ENCODE data around the gene POLR3C.
"Not testable (repeated sequence)": the region's sequence is repeated elsewhere in the genome, so short reads cannot be mapped to it uniquely, and the experiment has no call there.

Gene POLR3C

DNA sequence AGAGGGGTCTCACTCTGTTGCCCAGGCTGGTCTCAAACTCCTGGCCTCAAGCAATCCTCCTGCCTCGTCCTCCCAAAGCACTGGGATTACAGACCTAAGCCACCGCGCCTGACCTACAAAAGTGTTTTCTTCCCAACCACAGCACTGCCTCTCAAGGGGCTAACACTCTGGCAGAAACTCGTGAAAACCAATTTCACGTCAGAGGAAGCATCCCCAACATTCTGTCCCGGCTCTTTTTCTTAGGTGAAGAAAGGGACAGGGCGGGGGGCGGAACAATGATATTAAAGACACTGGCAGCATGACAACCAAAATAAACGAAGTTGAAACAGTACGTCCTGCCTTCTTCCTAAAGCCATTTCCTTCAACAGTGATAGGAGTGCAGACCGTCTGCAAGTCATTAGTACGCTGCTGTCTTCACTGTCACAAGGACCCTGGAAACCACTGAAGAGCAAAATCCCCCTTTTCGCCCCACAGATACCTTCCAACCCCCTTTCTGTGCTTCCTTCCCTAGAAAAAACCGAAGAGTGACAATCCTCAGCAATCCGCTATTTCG, 1.1 kb upstream of the POLR3C start:
- not testable (repeated sequence) for DNase-seq (ENCODE audit: low spot score)

DNA sequence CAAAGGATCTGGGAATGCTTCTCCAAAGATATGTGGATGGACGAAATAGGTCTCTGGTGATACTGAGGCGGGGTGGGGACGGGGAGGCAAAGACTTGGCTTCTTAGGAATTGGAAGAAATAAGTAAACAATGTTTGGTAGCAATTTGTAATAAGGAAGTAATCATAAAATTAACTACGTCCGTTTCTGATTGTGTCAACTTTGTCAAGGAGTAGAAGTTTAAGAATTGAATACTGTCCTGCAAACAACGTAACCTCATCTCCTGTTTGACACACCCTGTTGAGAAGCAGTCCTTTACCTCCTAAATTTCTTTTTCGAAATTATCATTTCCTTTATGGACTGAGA, 471 bp downstream of the POLR3C start:
- no peak for DNase-seq (ENCODE audit: low spot score)

DNA sequence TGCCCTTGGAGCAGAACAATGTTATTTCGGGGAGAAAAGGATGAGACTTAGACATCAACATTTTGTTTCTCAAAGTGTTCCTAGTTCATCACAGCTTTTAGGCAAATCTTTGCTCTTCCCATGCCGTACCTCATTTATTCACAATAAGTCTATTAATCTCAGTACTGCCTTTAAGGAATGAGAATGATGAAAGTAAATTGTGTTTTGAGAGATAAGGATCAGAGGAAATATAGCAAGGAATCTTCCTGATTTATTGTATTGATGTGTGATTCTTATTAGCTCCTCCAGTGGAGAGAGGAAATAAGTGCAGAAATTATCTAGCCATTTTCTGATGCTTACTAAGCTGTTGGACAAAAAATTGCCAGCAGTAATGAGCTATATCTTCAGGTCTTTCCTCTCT, 2.0 kb downstream of the POLR3C start:
- peak; percentile 21 for DNase-seq (ENCODE audit: low spot score)

DNA sequence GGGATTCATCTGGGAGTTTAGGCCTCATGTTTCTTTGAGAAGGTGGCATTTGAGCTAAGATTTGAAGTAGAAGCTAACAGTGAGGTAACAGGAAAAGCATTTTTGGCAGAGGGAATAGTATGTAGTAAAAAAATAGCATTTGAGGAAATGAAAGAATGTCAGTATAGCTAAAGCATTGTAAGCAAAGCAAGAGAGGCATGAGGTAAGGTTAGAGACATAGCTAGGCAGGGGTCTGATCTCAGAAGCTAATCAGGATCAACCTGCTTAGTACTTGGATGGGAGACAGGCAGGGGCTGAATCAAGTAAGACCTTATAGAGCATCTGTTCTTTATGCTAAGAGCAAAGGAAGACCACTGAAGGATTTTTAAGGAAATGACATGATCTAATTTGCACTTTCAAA, 4.0 kb downstream of the POLR3C start:
- no peak for DNase-seq (ENCODE audit: low spot score)

DNA sequence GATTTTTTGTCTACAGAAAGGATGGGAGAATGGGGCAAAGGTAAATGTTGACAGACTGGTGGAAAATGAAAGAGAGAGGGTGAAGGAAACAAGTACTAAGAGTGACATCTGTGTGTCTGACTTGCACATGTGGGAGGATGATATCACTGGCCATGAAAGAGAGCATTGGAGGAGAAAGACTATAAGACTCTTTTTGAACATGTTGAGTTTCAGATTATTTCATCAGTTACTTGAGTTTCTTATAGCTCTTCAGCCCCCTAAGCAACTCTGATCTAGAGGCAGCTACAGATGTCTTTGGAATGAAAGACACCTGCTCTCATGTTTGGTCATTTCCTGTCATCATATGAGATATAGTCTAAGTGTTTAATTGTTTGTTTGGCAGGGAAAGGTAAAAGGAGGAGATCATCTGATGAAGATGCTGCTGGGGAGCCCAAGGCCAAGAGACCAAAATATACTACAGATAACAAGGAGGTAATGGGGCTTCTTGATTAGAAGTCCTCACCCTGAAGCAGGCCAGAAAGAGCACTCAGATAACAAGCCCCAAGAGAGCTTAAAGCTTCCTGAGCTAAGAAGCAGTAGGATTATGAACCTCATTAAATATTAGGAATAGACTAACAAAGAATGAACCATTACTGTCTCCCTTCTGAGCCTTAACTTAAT, 4.5 kb downstream of the POLR3C start:
- DNase-seq (ENCODE audit: low spot score), result no peak

DNA sequence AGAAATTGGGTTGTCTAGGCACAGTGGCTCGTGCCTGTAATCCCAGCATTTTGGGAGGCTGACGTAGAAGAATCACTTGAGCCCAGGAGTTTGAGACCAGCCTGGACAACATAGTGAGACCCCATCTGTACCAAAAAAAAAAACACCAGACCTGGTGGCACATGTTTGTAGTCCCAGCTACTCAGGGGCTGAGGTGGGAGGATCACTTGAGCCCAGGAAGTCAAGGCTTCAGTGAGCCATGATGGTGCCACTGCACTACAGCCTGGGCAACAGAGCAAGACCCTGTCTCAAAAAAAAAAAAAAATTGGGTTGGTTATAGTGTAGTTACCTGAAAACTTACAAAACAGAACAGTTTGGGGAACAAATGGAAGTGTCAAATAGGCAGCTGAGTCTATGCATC, 6.8 kb downstream of the POLR3C start:
- DNase-seq (ENCODE audit: low spot score), result not testable (repeated sequence)

DNA sequence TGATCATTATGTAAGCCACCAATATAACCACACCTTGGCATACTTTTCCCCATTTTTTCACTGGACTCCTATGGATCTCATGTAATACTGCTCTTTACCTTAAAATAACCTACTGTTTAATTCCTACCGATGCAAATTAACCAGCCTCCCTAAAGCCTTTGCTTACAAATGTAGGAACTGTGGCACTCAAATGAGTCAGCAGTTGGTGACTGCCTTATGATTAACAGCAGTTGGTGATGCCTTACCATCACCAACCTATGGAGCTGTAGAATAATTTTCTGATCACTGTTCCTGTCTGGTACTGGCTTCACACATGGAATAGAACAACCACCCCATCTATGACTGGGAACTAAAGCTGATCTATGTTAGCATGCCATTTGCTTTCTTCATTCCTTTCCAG, 13.7 kb downstream of the POLR3C start:
- DNase-seq (ENCODE audit: low spot score), result no peak

DNA sequence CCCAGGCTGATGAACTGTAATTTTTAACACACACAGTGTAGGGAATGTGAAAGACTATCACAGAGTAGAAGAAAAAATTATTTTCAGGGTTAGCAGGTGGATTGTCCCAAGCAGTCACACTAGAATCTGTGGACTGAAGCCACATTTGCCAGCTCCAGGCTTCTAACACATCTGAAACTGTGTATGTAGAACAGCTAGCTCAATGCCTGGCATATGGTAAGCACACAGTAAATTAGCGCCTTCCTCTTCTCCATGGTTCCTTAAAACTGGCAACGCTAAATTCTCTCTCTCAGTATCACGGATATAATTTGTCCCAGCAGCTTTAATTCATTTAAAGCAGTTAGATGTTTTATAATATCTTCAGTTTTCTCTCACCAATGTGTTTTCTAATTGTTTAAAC, 19.0 kb downstream of the POLR3C start:
- no peak for DNase-seq (ENCODE audit: low spot score)

DNA sequence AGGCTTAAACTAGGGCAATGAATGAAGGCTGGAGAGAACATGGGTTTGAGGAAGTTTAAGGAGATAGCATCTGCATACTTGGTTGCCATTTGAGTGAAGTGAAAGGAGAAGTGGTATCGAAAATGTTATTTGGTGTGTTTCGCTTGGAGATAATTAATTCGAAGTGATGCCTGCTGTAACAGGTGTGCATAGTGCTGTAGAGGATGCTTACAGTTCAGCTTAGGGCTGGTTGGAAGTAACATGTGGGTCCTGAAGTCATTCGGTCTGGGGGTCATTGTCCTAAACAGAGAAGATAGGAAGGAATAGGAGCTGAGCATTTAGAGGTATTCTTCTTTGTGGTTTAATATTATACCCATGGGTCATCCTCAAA, 21.1 kb downstream of the POLR3C start:
- peak; percentile 21 for DNase-seq (ENCODE audit: low spot score)

DNA sequence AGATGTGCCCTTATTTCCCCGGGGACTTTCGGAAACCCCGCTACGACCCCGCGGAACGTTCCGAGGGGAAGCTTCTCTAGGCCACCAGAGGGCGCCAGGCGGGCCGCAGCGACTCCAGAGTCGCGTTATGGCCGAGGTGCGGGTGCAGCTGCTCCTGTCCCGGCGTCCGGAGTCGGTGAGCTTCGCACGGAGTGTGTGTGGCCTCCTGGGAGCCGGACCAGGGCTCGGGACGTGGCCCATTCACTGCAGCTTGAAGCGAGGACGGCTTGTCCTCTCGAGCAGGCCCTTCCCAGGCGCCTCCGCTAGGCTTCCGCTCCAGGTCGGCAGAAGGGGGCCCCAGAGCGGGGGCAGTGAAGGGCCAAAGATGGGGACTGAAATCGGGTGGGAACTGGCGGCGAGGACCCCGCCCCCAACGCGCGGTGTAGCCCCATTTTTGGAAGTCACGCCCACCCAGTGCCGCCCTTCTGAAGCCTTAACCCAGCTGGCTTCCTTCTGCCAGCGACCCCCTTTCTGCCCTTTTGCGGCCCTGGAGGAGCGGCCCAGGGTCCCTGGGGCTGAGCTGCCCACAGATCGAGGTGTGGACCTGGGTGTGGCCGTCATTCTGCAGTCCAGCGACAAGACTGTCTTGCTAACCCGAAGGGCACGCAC, 21.6 kb downstream of the POLR3C start, which contains the start of gene NUDT17:
Gene NUDT17, plus strand, starts transcription at position 117 of the 648 bp plus-strand sequence. Its CDS starts 11 bp downstream, at position 128.
- peak; percentile 60 for DNase-seq (ENCODE audit: low spot score)

DNA sequence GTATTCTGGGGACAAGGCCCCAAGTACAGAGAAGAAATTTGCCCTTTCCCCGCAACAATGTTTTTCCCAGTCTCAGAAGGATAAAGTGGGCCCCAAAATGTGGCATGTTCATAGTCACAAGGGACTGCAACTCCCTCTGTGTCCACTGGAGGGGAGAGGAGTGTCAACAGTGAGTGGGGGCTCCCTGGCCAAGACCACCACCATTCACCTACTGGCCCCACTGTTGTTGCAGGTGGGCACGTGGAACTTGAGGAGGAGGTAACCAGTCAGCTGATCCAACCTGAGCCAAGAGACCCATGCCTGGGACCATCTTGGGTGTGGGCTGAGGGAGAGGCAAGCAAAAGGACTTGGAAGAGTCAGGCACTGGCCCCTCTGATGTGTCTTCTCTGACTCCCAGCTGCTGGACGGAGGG, 22.2 kb downstream of the POLR3C start:
- DNase-seq (ENCODE audit: low spot score), result peak; percentile 16

DNA sequence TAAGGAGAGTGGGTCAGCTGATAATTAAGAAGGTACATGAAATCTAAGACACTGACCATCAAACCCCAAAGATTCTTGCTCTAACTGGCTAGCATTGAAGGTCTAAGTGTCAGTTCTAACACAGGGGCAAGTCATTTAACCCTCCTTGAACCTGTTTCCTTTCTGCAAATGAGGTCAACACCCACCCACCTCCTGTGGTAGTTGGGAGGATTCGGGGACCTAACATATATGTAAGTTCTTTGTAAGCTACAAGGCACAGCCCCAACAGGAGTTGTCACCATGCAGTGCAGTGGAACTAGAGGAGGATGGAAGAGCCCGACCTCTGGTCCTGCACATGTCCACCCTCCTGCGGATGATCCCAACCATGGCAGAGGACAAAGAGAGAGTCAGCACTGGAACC, 23.8 kb downstream of the POLR3C start:
- DNase-seq (ENCODE audit: low spot score), result no peak

DNA sequence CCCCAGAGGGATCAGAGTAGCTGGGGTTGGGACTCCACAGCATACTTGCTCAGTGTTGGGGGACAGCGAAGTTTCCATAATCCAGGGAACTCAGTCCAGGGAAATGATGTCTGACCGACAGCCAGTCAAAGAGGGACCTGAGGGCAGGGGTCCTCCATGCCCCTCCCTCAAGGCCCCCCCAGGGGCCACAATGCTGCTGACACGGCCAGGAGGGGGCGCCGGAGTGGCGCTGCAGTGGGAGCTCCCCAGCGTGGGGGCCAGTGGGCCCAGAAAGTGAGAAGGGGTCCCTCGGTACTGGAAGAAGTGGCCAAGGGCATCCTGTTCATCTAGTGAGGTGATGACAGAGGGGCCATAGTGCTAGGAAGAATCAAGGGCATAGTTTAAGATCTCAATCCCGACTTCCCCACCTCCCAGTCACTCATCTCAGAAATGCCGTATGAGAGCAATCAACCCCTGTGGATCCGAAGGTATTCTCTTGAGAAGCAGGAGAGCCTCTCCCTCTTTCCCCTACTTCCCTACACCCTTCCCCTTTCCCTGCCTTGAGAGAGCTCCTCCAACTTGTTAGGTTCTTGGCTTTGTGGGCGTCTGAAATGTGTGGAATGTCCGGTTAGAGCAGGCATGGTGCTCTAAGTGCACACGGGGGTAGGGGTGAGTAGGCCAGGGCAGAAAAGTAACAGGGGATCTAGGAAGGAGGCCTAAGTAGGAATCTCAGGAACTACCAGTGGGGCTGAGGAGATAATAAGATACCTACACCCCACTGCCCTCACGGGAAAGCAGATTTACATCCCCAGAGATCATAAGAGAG, 25.6 kb downstream of the POLR3C start:
- DNase-seq (ENCODE audit: low spot score), result no peak

DNA sequence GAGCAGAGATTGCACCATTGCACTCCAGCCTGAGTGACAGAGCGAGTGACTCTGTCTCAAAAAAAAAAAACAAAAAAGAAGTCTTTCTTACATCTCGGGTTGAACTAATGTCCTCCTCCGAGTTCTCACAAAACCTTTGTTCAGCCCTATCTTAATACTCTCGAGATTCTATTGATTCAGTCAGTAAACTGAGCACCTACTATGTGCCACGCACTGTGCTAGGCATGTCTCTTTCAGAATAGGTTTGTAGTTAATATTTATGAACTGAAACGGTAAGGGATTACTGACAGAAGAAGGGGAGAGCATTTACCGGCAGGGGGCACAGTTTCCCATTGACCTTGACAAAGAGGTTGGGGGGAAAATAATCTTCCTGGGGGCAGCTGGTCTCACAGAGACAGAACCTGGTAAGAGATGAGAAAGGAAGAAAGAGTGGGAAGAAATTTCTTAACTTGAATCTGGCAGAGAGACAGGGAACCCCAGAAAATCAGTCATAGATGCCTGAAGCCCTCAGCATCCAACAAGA, 31.5 kb downstream of the POLR3C start:
- no peak for DNase-seq (ENCODE audit: low spot score)

DNA sequence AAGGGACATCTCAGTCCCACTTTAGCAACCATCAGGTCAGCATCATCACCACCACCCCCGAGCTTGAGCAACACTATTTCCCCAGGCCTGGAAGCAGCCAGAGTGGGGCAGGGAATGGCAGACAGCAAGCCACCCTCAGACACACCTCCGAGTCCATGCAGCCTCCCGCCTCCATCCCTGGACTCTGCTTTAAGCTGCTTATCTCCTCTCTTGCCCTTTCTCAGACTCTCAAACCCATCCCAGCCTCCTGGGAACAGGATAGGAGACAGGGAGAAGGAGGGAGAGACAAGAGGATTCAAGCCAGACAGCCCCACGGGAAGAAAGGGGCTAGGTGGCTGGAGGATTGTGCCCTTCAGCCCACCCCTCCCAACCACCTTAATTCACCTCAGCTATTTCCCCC, 33.2 kb downstream of the POLR3C start:
- DNase-seq (ENCODE audit: low spot score), result no peak

DNA sequence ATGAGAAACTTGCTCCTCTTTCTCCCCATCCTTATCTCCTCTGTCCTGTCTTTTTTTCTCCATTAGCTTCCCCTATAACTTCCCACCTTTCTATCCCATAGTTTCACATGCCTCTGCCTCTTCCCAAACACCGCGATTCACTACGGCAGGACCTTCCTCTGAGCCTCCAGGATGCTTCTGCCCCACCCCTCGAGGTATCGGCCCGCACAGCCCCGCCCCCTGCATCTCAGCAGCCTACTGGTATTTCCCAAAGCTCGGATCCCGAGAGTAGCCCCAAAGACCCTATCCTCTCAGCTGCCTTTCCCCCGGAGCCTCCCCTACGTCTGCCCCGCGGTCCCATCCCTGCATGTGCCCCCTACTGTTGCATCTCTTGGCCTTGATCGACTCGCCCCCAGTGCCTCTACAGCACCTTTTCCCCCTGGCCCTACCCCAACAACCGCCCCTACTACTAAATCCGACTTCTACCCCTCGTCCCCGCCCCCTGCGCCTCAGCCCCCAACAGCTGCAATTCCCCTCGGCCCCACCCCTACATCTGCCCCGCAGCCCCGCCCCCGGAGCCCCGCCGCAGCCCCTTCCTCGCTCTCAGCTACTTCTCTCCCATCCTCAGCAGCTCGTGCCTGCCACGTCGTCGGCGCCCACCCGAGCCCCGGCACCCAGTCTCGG, 34.4 kb downstream of the POLR3C start:
- DNase-seq (ENCODE audit: low spot score), result peak; percentile 16

DNA sequence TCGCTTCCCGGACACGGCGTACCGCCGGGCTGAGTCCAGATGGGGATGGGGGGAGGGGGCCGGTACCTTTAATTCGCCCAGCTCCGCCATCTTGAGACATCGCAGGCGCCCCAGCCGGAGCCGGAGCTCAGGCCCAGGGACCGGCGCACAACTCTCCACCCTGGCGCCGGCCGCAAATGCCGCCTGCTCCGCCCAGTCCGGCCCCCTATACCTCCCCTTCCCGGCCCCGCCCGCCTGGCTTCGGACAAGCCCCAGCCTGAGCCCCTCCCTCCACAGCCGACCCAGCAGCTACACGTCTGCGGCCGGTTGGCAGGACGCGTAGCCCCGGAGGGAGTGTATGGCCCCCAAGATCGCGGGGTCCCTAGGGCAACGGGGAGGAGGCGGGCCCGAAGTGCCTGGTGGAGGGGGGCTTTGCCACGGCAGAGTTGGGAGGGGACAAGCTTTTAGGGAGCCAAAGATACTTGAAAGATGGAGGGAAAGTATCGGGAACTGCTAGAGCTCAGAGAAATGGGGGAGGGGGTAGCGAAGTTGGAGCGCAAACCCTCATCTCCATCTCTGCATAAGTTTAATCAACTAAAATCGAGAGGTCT, 35.0 kb downstream of the POLR3C start, which contains the start of gene PIAS3:
Gene PIAS3, minus strand, starts transcription at position 181 of the 590 bp plus-strand sequence. Its CDS starts 91 bp downstream, at position 90.
- DNase-seq (ENCODE audit: low spot score), result peak; percentile 92

DNA sequence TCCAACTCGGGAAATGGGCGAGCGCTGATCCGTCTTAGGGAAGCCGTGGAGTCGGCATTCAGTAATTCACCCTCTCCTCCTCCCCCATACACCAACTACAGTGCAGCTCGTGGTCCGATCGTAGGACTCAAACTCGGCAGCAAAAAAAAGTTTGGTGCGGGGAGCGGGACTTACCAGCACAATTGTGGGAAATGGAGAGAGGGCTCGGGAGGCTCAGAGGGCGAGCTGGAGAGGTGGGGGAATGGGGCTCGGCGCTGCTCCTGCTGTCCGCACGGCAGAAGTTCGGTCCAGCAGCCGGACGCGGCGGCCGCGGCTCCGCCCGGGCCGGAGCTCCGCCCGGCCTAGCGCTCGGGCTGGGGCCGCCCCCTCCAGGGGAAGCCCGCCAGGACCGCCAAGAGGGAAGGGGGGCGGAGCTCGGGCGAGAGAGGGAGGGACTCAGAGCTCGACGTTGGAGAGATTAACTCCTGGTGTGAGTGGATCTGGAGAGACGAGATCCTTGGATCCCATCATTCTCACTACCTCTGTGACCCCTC, 35.6 kb downstream of the POLR3C start:
- DNase-seq (ENCODE audit: low spot score), result peak; percentile 71

DNA sequence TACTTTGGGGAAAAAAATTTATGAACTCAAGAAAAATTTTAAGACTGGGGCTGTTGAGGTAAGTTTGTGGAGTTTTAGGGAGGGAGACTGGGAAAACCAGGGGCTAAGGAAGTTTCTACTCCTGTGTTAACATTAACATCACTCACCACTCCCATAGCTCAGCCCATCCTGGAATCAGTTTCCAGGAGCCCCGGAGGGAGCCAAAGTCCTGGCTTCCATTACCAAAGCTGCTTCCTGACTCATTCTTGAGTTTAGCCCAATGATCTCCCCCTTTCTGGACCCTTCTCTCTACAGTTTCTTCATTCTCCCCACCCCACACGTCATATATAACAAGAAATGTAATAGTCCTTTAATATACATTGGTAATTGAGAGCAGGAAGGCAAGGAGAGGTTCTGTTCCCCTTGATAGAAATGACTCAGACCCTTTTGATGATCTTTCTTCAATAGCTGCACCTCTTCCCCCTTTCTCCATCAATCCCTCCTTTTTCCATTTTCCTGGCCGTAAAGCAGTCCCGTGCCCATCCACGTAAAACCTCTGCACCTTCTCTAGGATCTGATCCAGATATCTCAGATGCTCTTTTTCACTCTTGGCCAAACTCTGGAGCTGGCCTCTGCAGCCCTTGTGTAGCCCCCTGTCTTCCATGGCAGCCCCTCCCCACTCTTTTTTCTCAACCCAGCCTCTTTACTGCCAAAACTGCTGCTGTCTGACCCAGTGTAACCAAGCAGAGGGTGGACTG, 39.5 kb downstream of the POLR3C start:
- no peak for DNase-seq (ENCODE audit: low spot score)

DNA sequence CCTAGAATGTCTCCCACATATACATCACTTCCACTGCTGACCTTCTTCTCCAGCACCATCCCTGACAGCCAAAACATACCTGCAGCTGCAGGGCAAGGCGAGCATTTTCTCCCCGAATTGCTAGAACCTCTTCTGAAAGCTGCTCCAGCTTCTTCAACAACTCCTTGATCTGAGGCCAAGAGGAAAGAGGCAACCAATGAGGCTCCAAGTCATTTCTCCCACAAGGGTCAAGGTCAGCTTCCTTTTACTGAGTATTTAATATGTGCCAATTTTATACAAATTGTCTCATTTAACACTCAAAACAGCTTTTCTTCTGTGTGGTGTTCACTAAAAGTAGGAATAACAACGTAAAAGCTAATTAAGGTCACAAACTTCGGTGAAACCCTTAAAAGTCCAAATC, 44.2 kb downstream of the POLR3C start:
- no peak for DNase-seq (ENCODE audit: low spot score)
